Pancreas (tissue), 10 donors: ENCODE data around the gene FAM120A. TPM values are rescaled to one million over a fixed set of nuclear protein-coding genes. Genes with fewer than 3 reads are reported as not detected.

Experiments used
- ATAC-seq, 4 donors: fragments of 200-7000 bp; cut with Tn5 transposase; one replicate each; pipeline versions ENCODE4 v1.8.0 to v1.9.1; 2020; ENCODE audit warnings: mild to moderate bottlenecking in 4 of 4, moderate library complexity in 4 of 4
- DNase-seq, 6 donors: peaks; one replicate each; pipeline ENCODE4 v3.0.0-alpha.2; 2020
- FAIRE-seq: peaks from 2 replicates; lab custom pipeline; 2012; peaks lifted over from hg19 to GRCh38; lab: Jason Lieb, UNC
- H3K27ac ChIP-seq, 4 donors: fragments of 200-600 bp; sonication (generic); 1 replicate in 3 of 4; 2 replicates in 1 of 4; pipeline versions ENCODE4 v1.5.0 to v1.8.0; 2020
- H3K27me3 ChIP-seq, 4 donors: fragments of 200-600 bp; one replicate each; pipeline ENCODE4 v1.8.0; 2021
- H3K36me3 ChIP-seq, 3 donors: fragments of 200-600 bp; sonication (generic) in 1 of 3; one replicate each; pipeline versions ENCODE4 v1.5.0 to v1.8.0; 2020 to 2021
- H3K4me1 ChIP-seq, 3 donors: fragments of 200-600 bp; one replicate each; pipeline ENCODE4 v1.8.0; 2021
- H3K4me3 ChIP-seq, 4 donors: fragments of 200-600 bp; sonication (generic) in 2 of 4; one replicate each; pipeline versions ENCODE4 v1.5.0 to v1.8.0; 2020 to 2021
- H3K9me3 ChIP-seq, 4 donors: fragments of 200-600 bp; one replicate each; pipeline ENCODE4 v1.8.0; 2021
- CTCF ChIP-seq, 4 donors: fragments of 200-600 bp; sonication (generic) in 3 of 4; IDR thresholded peaks; one replicate each; pipeline versions ENCODE4 v1.5.0 to v1.8.0; 2021; ENCODE audit warnings: antibody characterized with exemption in 4 of 4
- WGBS, 2 donors: extraction: QIAGEN DNeasy Blood & Tissue Kit; methylation state at CpG; one replicate each; pipeline ENCODE4 v1.1.7; 2013; 5-methylcytosine and 5-hydroxymethylcytosine counted together
- intact Hi-C, 3 donors: fragments of 100-400 bp; cut with DNase I; formaldehyde crosslinking; loops; one replicate each; pipeline versions ENCODE4 v1.11.1 to v1.14.2; 2022
- polyA plus RNA-seq, 2 donors: library from polyadenylated mRNA; stranded (reverse); fragments of 200-250 nt; gene quantifications; one replicate each; pipeline ENCODE4 v1.2.3, GENCODE V29; 2013
- total RNA-seq, 6 donors: library from RNA; stranded (reverse); fragmentation: NEBNext Ultra II Directional in 4 of 6; extraction: Animal tissue kit (Norgen Biotek cat#: 25700) in 4 of 6; gene quantifications; one replicate each; pipeline versions ENCODE4 v1.2.1 to v1.2.4, GENCODE V29; 2021 to 2023
- donor health status: healthy with polysubstance abuse.
- donor health status: DM: no; HTN: no; CAD: no; lungs with moderate emphysema.
- donor health status: DM: no; HTN: no; CAD: no.
- donor health status: control.
- donor health status: control.
- donor health status: Bipolar disorder and iron deficiency.
- donor health status: DM: yes; HTN: yes; CAD: no.
- donor health status: DM: no; HTN: no; CAD: no.
- donor health status: DM: no; HTN: no; CAD: no.
- donor health status: DM: yes; HTN: yes; CAD: no.

FAM120A gene
- total and polyA plus RNA-seq, 8 donors = 24.2 to 66.4 (median 54.0) TPM

- 55 to 61% methylated on average over 3 of the region's 3 CpGs for WGBS, 2 donors
- no peak for DNase-seq
- Histone ChIP-seq H3K36me3 (no peaks in the 10 kb centered on the region), H3K9me3 (no peaks in the 10 kb centered on the region), H3K27ac (no peak overlapping the region), H3K4me1 (peaks cover 0 to 4% (median 0%) of the 10 kb centered on the region in 3 donors), H3K27me3 (no peaks in the 10 kb centered on the region), H3K4me3 (no peak overlapping the region)
- FAIRE-seq = no peak
- intact Hi-C loops = no loop called here
- TF ChIP-seq CTCF (IDR thresholded peaks at IDR 0.05) = no peak
- peak in 3 of 4 donors; percentile 26 to 48 (median 33) for ATAC-seq
Observed at GRCh38 chr9:93600504-93600903, 149.0 kb downstream of the FAM120A start.

- TF ChIP-seq CTCF (IDR thresholded peaks at IDR 0.05) = no peak
- FAIRE-seq = no peak
- 83 to 90% methylated on average over 4 of the region's 4 CpGs for WGBS, 2 donors
- intact Hi-C loops = no loop called here
- no peaks in the 10 kb centered on the region for H3K9me3 ChIP-seq
- H3K27ac ChIP-seq = no peak overlapping the region
- H3K36me3 ChIP-seq = no peaks in the 10 kb centered on the region
- ATAC-seq = no peak
- no peak overlapping the region for H3K4me3 ChIP-seq
- peaks cover 0 to 4% (median 0%) of the 10 kb centered on the region in 3 donors for H3K4me1 ChIP-seq
- DNase-seq = no peak
- no peaks in the 10 kb centered on the region for H3K27me3 ChIP-seq
Observed at GRCh38 chr9:93601063-93601462, 149.6 kb downstream of the FAM120A start.

DNA sequence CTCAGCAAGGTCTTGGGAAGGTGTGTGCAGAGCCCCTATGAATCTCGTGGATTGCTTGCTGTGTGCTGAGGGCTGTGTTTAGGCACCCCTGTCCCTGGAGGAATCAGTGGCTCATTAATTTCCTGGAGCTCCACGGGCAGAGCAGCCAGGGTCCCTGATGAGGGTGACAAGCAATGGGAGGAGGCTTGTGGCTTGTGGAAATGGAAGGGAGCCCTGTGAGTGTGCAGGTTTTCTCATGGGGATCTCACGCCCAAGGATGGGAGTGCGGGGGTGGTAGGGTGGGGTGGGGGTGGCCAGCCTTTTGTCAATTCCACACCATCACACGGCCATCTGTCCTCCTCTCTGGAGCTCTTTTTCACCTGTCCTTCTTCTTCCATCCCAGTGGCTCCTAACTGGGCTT is 150.2 kb downstream of the FAM120A start:
- FAIRE-seq (no peak), DNase-seq (no peak), ATAC-seq (no peak)
- peaks cover 0 to 4% (median 0%) of the 10 kb centered on the region in 3 donors for H3K4me1 ChIP-seq
- H3K4me3 ChIP-seq = no peak overlapping the region
- H3K27ac ChIP-seq = no peak overlapping the region
- H3K36me3 ChIP-seq = no peaks in the 10 kb centered on the region
- no peaks in the 10 kb centered on the region for H3K27me3 ChIP-seq
- intact Hi-C loops = no loop called here
- no peaks in the 10 kb centered on the region for H3K9me3 ChIP-seq
- WGBS, 2 donors = 78 to 80% methylated on average over 5 of the region's 5 CpGs
- no peak for TF ChIP-seq CTCF (IDR thresholded peaks at IDR 0.05)

DNA sequence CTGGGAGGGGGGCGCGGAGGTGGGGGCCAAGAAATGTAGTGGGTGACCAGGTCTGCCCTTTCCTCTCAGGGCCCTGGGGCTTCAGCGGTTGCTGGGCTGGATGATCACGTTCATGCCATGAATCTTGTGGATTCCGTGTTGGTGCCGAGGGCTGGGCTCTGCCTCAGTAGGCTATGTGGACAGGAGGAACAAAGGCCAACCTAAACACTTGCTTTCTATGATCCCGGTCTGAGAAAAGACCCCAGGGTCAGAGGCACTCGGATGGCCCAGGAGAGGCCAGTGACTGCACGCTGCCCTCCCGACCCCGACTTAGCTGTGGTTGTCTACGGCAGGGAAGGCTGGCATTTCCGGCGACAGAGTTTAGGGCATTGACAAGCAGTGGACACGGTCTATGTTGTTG is 151.5 kb downstream of the FAM120A start:
- no peak for FAIRE-seq
- H3K9me3 ChIP-seq = no peaks in the 10 kb centered on the region
- no peak for DNase-seq
- H3K27ac ChIP-seq = no peak overlapping the region
- ATAC-seq = no peak
- H3K4me3 ChIP-seq = no peak overlapping the region
- H3K27me3 ChIP-seq = no peaks in the 10 kb centered on the region
- no peak for TF ChIP-seq CTCF (IDR thresholded peaks at IDR 0.05)
- intact Hi-C loops = no loop called here
- H3K36me3 ChIP-seq = no peaks in the 10 kb centered on the region
- peaks cover 0 to 4% (median 0%) of the 10 kb centered on the region in 3 donors for H3K4me1 ChIP-seq
- WGBS, 2 donors = 94 to 95% methylated on average over 15 of the region's 15 CpGs

GRCh38 chr9:93603906-93604326 is 152.4 kb downstream of the FAM120A start:
- no peak overlapping the region for H3K4me3 ChIP-seq
- H3K27me3 ChIP-seq = no peaks in the 10 kb centered on the region
- H3K9me3 ChIP-seq = no peaks in the 10 kb centered on the region
- no peak overlapping the region for H3K27ac ChIP-seq
- peaks cover 0 to 4% (median 0%) of the 10 kb centered on the region in 3 donors for H3K4me1 ChIP-seq
- 81 to 91% methylated on average over 4 of the region's 4 CpGs for WGBS, 2 donors
- no peaks in the 10 kb centered on the region for H3K36me3 ChIP-seq
- ATAC-seq (no peak), DNase-seq (no peak), FAIRE-seq (no peak)
- no peak for TF ChIP-seq CTCF (IDR thresholded peaks at IDR 0.05)
- intact Hi-C loops = no loop called here
